HCT116 (cell line): ENCODE results near the gene TCF12. TPM values are rescaled to one million over a fixed set of nuclear protein-coding genes. Genes with fewer than 3 reads are reported as not detected.

ENCODE experiments used
- ATAC-seq: fragments of 200-7000 bp; cut with Tn5 transposase; 2 replicates; pipeline ENCODE4 v1.9.1; 2020; ENCODE audit warnings: mild to moderate bottlenecking, moderate library complexity
- BruUV-seq: library from RNA; stranded (reverse); fragments of 400-500 nt; replicated peaks from 2 replicates; lab custom pipeline; 2021; lab: Mats Ljungman, UMichigan
- CTCF ChIA-PET: fragments of 300-600 bp; sonication (Branson Sonifier 250); formaldehyde crosslinking; loops from one replicate; lab custom pipeline; 2021; ENCODE audit warnings: antibody characterized with exemption; lab: Charles Lee
- POLR2A ChIA-PET: fragments of 300-600, 350-600 bp; sonication (Branson Sonifier 250); formaldehyde crosslinking; loops from one replicate; lab custom pipeline; 2021; ENCODE audit warnings: antibody characterized with exemption; lab: Charles Lee
- RAD21 ChIA-PET, 2 experiments: fragments of 300-600 bp; sonication (Branson Sonifier 250); formaldehyde crosslinking; loops; one replicate each; lab custom pipeline; 2023; ENCODE audit warnings: low total read pairs in 2 of 2; ENCODE audit not compliant: uncharacterized antibody in 2 of 2, unreplicated experiment in 2 of 2, low non-redundant PET in 1 of 2; lab: Charles Lee
- DNase-seq: peaks from one replicate; pipeline ENCODE4 v3.0.0-alpha.2; 2010; ENCODE audit warnings: low read depth, low spot score
- H2AFZ ChIP-seq: fragments of 200-600 bp; shearing (Covaris generic), sonication (generic); 2 replicates; pipeline ENCODE4 v1.6.1; 2017; ENCODE audit warnings: low read depth, mixed run types, mixed read lengths, antibody characterized with exemption, low read length; ENCODE audit not compliant: poor library complexity, severe bottlenecking
- H3K27ac ChIP-seq: 2 replicates; pipeline ENCODE4 v1.5.1; 2012; ENCODE audit warnings: low read depth, low read length
- H3K27me3 ChIP-seq: fragments of 200-600 bp; sonication (generic); 2 replicates; pipeline ENCODE4 v1.6.1; 2016; ENCODE audit warnings: mixed run types, low read length, mixed read lengths; ENCODE audit not compliant: insufficient read depth
- H3K36me3 ChIP-seq, 2 experiments: fragments of 200-500 bp in 1 of 2; fragments of 200-600 bp in 1 of 2; sonication (Bioruptor generic) in 1 of 2; sonication (generic) in 1 of 2; 2 replicates each; pipeline versions ENCODE4 v1.5.1 to v1.6.1; 2014 to 2016; ENCODE audit warnings: low read length in 2 of 2, inconsistent platforms in 1 of 2, mixed read lengths in 1 of 2, mixed run types in 1 of 2; ENCODE audit not compliant: insufficient read depth in 2 of 2, control insufficient read depth in 1 of 2
- H3K4me1 ChIP-seq, 2 experiments: fragments of 200-600 bp in 1 of 2; sonication (generic) in 1 of 2; 2 replicates each; pipeline versions ENCODE4 v1.5.1 to v1.6.1; 2012 to 2017; ENCODE audit warnings: low read length in 2 of 2, inconsistent platforms in 1 of 2, mild to moderate bottlenecking in 1 of 2, mixed read lengths in 1 of 2, mixed run types in 1 of 2, moderate library complexity in 1 of 2; ENCODE audit not compliant: insufficient read depth in 2 of 2, control insufficient read depth in 1 of 2
- H3K4me2 ChIP-seq: fragments of 200-600 bp; sonication (generic); 2 replicates; pipeline ENCODE4 v1.6.1; 2017; ENCODE audit warnings: mixed run types, low read length, mixed read lengths
- H3K4me3 ChIP-seq, 2 experiments: fragments of 200-600 bp in 1 of 2; sonication (generic) in 1 of 2; replicated peaks in 1 of 2; 2 replicates each; pipeline ENCODE4 v1.5.1; 2011 to 2016; ENCODE audit warnings: low read length in 2 of 2, control low read depth in 1 of 2, low read depth in 1 of 2, mild to moderate bottlenecking in 1 of 2, mixed read lengths in 1 of 2, mixed run types in 1 of 2
- H3K79me2 ChIP-seq: fragments of 200-600 bp; sonication (generic); 2 replicates; pipeline ENCODE4 v1.6.1; 2017; ENCODE audit warnings: mild to moderate bottlenecking, mixed run types, low read length, moderate library complexity, mixed read lengths; ENCODE audit not compliant: insufficient read depth
- H3K9ac ChIP-seq: fragments of 200-600 bp; sonication (generic); 2 replicates; pipeline ENCODE4 v1.6.1; 2016; ENCODE audit warnings: low read length, mixed read lengths
- H3K9me2 ChIP-seq: fragments of 200-600 bp; sonication (generic), shearing (Covaris generic); 2 replicates; pipeline ENCODE4 v1.6.1; 2017; ENCODE audit warnings: mixed run types, mild to moderate bottlenecking, moderate library complexity; ENCODE audit not compliant: insufficient read depth
- H3K9me3 ChIP-seq, 2 experiments: fragments of 200-500 bp in 1 of 2; fragments of 200-600 bp in 1 of 2; sonication (Bioruptor generic) in 1 of 2; sonication (generic) in 1 of 2; 2 replicates each; pipeline ENCODE4 v1.6.1; 2014 to 2017; ENCODE audit warnings: low read length in 2 of 2, mixed read lengths in 2 of 2, inconsistent platforms in 1 of 2, low read depth in 1 of 2, mild to moderate bottlenecking in 1 of 2, mixed run types in 1 of 2, moderate library complexity in 1 of 2; ENCODE audit not compliant: control insufficient read depth in 1 of 2, insufficient read depth in 1 of 2
- H4K20me1 ChIP-seq: fragments of 200-600 bp; sonication (generic), shearing (Covaris generic); 2 replicates; pipeline ENCODE4 v1.6.1; 2017; ENCODE audit warnings: mixed run types, mild to moderate bottlenecking, moderate library complexity; ENCODE audit not compliant: insufficient read depth
- CTCF ChIP-seq, 3 experiments: fragments of 200-600 bp in 1 of 3; sonication (generic) in 1 of 3; IDR thresholded peaks in 2 of 3; conservative IDR thresholded peaks in 1 of 3; 2 replicates each; pipeline ENCODE4 v1.5.1; 2012 to 2017; ENCODE audit warnings: low read depth in 2 of 3, low read length in 2 of 3, antibody characterized with exemption in 1 of 3, borderline replicate concordance in 1 of 3, control low read depth in 1 of 3, mild to moderate bottlenecking in 1 of 3, mixed read lengths in 1 of 3, mixed run types in 1 of 3, moderate library complexity in 1 of 3; ENCODE audit not compliant: insufficient read depth in 1 of 3
- EGR1 ChIP-seq: IDR thresholded peaks from 2 replicates; pipeline ENCODE4 v1.6.1; 2012; ENCODE audit warnings: low read depth
- EZH2 ChIP-seq: fragments of 200-600 bp; sonication (generic); IDR thresholded peaks from 2 replicates; pipeline ENCODE4 v1.6.1; 2017; ENCODE audit warnings: antibody characterized with exemption, mixed run types
- EZH2phosphoT487 ChIP-seq: fragments of 200-600 bp; IDR thresholded peaks from 2 replicates; pipeline ENCODE4 v1.6.1; 2018; ENCODE audit warnings: antibody characterized with exemption, borderline replicate concordance
- FOSL1 ChIP-seq: IDR thresholded peaks from 2 replicates; pipeline ENCODE4 v1.6.1; 2012; ENCODE audit warnings: low read depth
- MAX ChIP-seq: IDR thresholded peaks from 2 replicates; pipeline ENCODE4 v1.6.1; 2012
- POLR2A ChIP-seq: IDR thresholded peaks from 2 replicates; pipeline ENCODE4 v1.7.0; 2011; ENCODE audit warnings: borderline replicate concordance; ENCODE audit not compliant: insufficient read depth, insufficient read length; ENCODE audit errors: extremely low read depth
- SIN3A ChIP-seq: IDR thresholded peaks from 2 replicates; pipeline ENCODE4 v1.6.1; 2012; ENCODE audit warnings: low read depth
- SP1 ChIP-seq: IDR thresholded peaks from 2 replicates; pipeline ENCODE4 v1.6.1; 2012; ENCODE audit warnings: low read depth
- TCF7L2 ChIP-seq: IDR thresholded peaks from 2 replicates; pipeline ENCODE4 v1.7.0; 2011; ENCODE audit warnings: borderline replicate concordance, inconsistent platforms; ENCODE audit not compliant: insufficient read depth, insufficient read length; ENCODE audit errors: extremely low read depth
- YY1 ChIP-seq: IDR thresholded peaks from 2 replicates; pipeline ENCODE4 v1.6.1; 2011; ENCODE audit warnings: low read length, low read depth, moderate library complexity, mild to moderate bottlenecking; ENCODE audit not compliant: insufficient replicate concordance; ENCODE audit errors: extremely low read depth
- ZBTB33 ChIP-seq: IDR thresholded peaks from 2 replicates; pipeline ENCODE4 v1.6.1; 2011; ENCODE audit warnings: mild to moderate bottlenecking, low read length, moderate library complexity; ENCODE audit not compliant: insufficient replicate concordance; ENCODE audit errors: extremely low read depth
- ZFX ChIP-seq: fragments of 450-650 bp; IDR thresholded peaks from 2 replicates; pipeline ENCODE4 v1.6.1; 2017
- ZNF274 ChIP-seq: fragments of 200-500 bp; sonication (Bioruptor generic); IDR thresholded peaks from 2 replicates; pipeline ENCODE4 v1.6.1; 2014; ENCODE audit warnings: mild to moderate bottlenecking, low read depth, low read length, inconsistent platforms
- intact Hi-C: fragments of 100-400 bp; cut with micrococcal nuclease; formaldehyde crosslinking; loops from 2 replicates; pipeline ENCODE4 v1.10.0; 2022
- total RNA-seq: library from RNA; stranded (reverse); gene quantifications from one replicate; pipeline ENCODE4 v1.2.1, GENCODE V29; 2021; ENCODE audit not compliant: unreplicated experiment

TCF12 gene
- total RNA-seq, 1 experiment from 2014 or later, result 71.6 TPM

DNA sequence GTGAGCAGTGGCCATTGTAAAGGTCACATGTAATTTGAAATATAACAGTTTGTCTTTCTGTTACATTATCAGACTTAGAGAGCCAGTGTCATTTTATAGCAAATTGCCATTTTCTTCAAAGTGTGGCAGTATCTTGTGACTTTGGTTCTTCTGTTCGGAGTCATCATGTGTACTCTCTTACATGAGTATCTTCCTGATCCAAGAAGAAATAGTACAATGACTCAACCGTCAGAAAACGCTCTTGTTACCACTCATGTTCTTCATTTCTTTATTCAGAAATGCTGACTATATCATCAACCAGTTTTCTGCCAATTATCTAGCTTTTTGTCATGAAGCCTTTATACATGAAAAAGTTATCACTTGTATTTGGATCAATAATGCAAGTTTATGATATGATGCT lies 364.2 kb downstream of the TCF12 start:
- H3K36me3 ChIP-seq, result peaks cover 0 to 4% of the 10 kb centered on the region in 2 experiments; a peak in 1 of 4 replicates
- H3K9me2 ChIP-seq, result no peaks in the 10 kb centered on the region
- CTCF ChIA-PET, result no interaction called here
- no peaks in the 10 kb centered on the region for H4K20me1 ChIP-seq
- H3K4me2 ChIP-seq, result no peak overlapping the region
- ATAC-seq (no peak), DNase-seq (no peak)
- no peak overlapping the region for H3K9ac ChIP-seq
- no peaks in the 10 kb centered on the region for H3K9me3 ChIP-seq
- RAD21 ChIA-PET, result no interaction called here
- POLR2A ChIA-PET, result no interaction called here
- no TSS peak for BruUV-seq
- peaks cover 4 to 9% of the 10 kb centered on the region in 2 experiments; a peak in 2 of 4 replicates for H3K4me1 ChIP-seq
- H3K27me3 ChIP-seq, result no peaks in the 10 kb centered on the region
- H3K4me3 ChIP-seq, result no peak overlapping the region
- H3K27ac ChIP-seq, result no peak overlapping the region
- H3K79me2 ChIP-seq, result no peaks in the 10 kb centered on the region
- no peak for TF ChIP-seq SIN3A
- TF ChIP-seq ZFX, result no peak
- TF ChIP-seq EZH2phosphoT487, result no peak
- no peak for TF ChIP-seq EZH2
- TF ChIP-seq TCF7L2, result no peak
- no peak for TF ChIP-seq ZBTB33
- TF ChIP-seq CTCF (IDR thresholded peaks at IDR 0.05 in 2 of 3, conservative IDR thresholded peaks at IDR 0.05 in 1 of 3; ENCODE audit: borderline replicate concordance in 1 of 3, insufficient read depth in 1 of 3, low read depth in 2 of 3, low read length in 2 of 3), result no peak
- no peak for TF ChIP-seq YY1
- no peak for TF ChIP-seq FOSL1
- TF ChIP-seq POLR2A, result no peak
- TF ChIP-seq MAX, result no peak
- TF ChIP-seq EGR1, result no peak
- no peak for TF ChIP-seq ZNF274
- TF ChIP-seq SP1, result no peak
- TF ChIP-seq, all 23 proteins: peak for 0
- intact Hi-C loops, result no loop called here
- no peak overlapping the region for H2AFZ ChIP-seq
